Mesendoderm (in vitro differentiated cells): ENCODE results near the gene GNLY.

Experiments
- DNase-seq: peaks from one replicate; pipeline ENCODE4 v3.0.0; 2013
- H2AK5ac ChIP-seq: 2 replicates; pipeline ENCODE4 v1.6.1; 2013; ENCODE audit warnings: low read length, inconsistent platforms
- H2BK120ac ChIP-seq: 2 replicates; pipeline ENCODE4 v1.6.1; 2013; ENCODE audit warnings: low read depth, mild to moderate bottlenecking, low read length, moderate library complexity, mixed read lengths
- H2BK15ac ChIP-seq: replicated peaks from 2 replicates; pipeline ENCODE4 v1.6.1; 2013; ENCODE audit warnings: low read depth, mild to moderate bottlenecking, moderate library complexity
- H2BK5ac ChIP-seq: 2 replicates; pipeline ENCODE4 v1.6.1; 2013; ENCODE audit warnings: low read length, inconsistent platforms
- H3K18ac ChIP-seq: 2 replicates; pipeline ENCODE4 v1.6.1; 2013; ENCODE audit warnings: mild to moderate bottlenecking, low read length, mixed read lengths
- H3K23ac ChIP-seq: one replicate; pipeline ENCODE4 v1.6.1; 2013; ENCODE audit warnings: low read length
- H3K27ac ChIP-seq: 2 replicates; pipeline ENCODE4 v1.5.1; 2013; ENCODE audit warnings: low read depth, mild to moderate bottlenecking, inconsistent platforms, low read length, moderate library complexity
- H3K27me3 ChIP-seq: 2 replicates; pipeline ENCODE4 v1.6.1; 2013; ENCODE audit warnings: low read length, control low read depth, mild to moderate bottlenecking, inconsistent platforms; ENCODE audit not compliant: insufficient read depth, poor library complexity
- H3K36me3 ChIP-seq: 2 replicates; pipeline ENCODE4 v1.6.1; 2013; ENCODE audit warnings: low read length, inconsistent platforms; ENCODE audit not compliant: control insufficient read depth, insufficient read depth
- H3K4ac ChIP-seq: one replicate; pipeline ENCODE4 v1.6.1; 2013; ENCODE audit warnings: low read depth, mild to moderate bottlenecking, low read length, moderate library complexity
- H3K4me1 ChIP-seq: 2 replicates; pipeline ENCODE4 v1.6.1; 2013; ENCODE audit warnings: low read depth, low read length, inconsistent platforms; ENCODE audit not compliant: control insufficient read depth
- H3K4me2 ChIP-seq: 2 replicates; pipeline ENCODE4 v1.6.1; 2013; ENCODE audit warnings: low read length
- H3K4me3 ChIP-seq: 2 replicates; pipeline ENCODE4 v1.5.1; 2013; ENCODE audit warnings: mild to moderate bottlenecking, low read length
- H3K56ac ChIP-seq: one replicate; pipeline ENCODE4 v1.6.1; 2013; ENCODE audit warnings: low read length
- H3K79me1 ChIP-seq: 2 replicates; pipeline ENCODE4 v1.6.1; 2013; ENCODE audit warnings: low read length, inconsistent platforms
- H3K79me2 ChIP-seq: 2 replicates; pipeline ENCODE4 v1.6.1; 2013; ENCODE audit warnings: mild to moderate bottlenecking, low read length; ENCODE audit not compliant: control insufficient read depth, insufficient read depth
- H3K9ac ChIP-seq: 2 replicates; pipeline ENCODE4 v1.6.1; 2013; ENCODE audit warnings: low read length, inconsistent platforms
- H4K5ac ChIP-seq: one replicate; pipeline ENCODE4 v1.6.1; 2013; ENCODE audit warnings: low read length
- H4K8ac ChIP-seq: one replicate; pipeline ENCODE4 v1.6.1; 2013; ENCODE audit warnings: low read depth, mild to moderate bottlenecking, control low read depth, low read length, moderate library complexity
- WGBS: extraction: QIAGEN DNeasy Blood & Tissue Kit; methylation state at CpG from one replicate; pipeline ENCODE4 v1.1.7; 2013; ENCODE audit warnings: low lambda C conversion rate, missing lambda C conversion rate; ENCODE audit not compliant: insufficient coverage; ENCODE audit errors: extremely low coverage; 5-methylcytosine and 5-hydroxymethylcytosine counted together

GNLY gene

GRCh38 chr2:85682378-85682777 is 11.8 kb upstream of the GNLY start:
- no peak overlapping the region for H3K23ac ChIP-seq
- H3K4ac ChIP-seq: no peak overlapping the region
- no peaks in the 10 kb centered on the region for H3K36me3 ChIP-seq
- H4K5ac ChIP-seq: no peak overlapping the region
- no peaks in the 10 kb centered on the region for H3K27me3 ChIP-seq
- no peak overlapping the region for H3K4me3 ChIP-seq
- H4K8ac ChIP-seq: no peak overlapping the region
- H2AK5ac ChIP-seq: no peak overlapping the region
- DNase-seq: no peak
- no peak overlapping the region for H2BK5ac ChIP-seq
- no peak overlapping the region for H3K4me2 ChIP-seq
- no peak overlapping the region for H2BK15ac ChIP-seq
- no peak overlapping the region for H3K9ac ChIP-seq
- H3K56ac ChIP-seq: no peak overlapping the region
- H3K4me1 ChIP-seq: no peaks in the 10 kb centered on the region
- H2BK120ac ChIP-seq: no peak overlapping the region
- no peak overlapping the region for H3K27ac ChIP-seq
- H3K18ac ChIP-seq: no peak overlapping the region
- no peaks in the 10 kb centered on the region for H3K79me2 ChIP-seq
- WGBS: no CpG with 5 or more reads among the region's 5 CpGs
- no peaks in the 10 kb centered on the region for H3K79me1 ChIP-seq

- Histone ChIP-seq H2BK15ac (no peak overlapping the region), H3K27ac (no peak overlapping the region), H3K56ac (no peak overlapping the region), H3K4ac (no peak overlapping the region), H2BK120ac (no peak overlapping the region), H3K27me3 (no peaks in the 10 kb centered on the region), H3K79me1 (no peaks in the 10 kb centered on the region), H3K4me1 (no peaks in the 10 kb centered on the region), H3K9ac (no peak overlapping the region), H3K4me2 (no peak overlapping the region), H3K4me3 (no peak overlapping the region), H3K36me3 (no peaks in the 10 kb centered on the region), H3K79me2 (no peaks in the 10 kb centered on the region), H2AK5ac (no peak overlapping the region), H4K8ac (no peak overlapping the region), H3K23ac (no peak overlapping the region), H2BK5ac (no peak overlapping the region), H4K5ac (no peak overlapping the region), H3K18ac (no peak overlapping the region)
- no CpG with 5 or more reads among the region's 4 CpGs for WGBS
- DNase-seq: no peak
Observed at GRCh38 chr2:85684380-85684779, 9.8 kb upstream of the GNLY start.

GRCh38 chr2:85684806-85685205 is 9.4 kb upstream of the GNLY start:
- Histone ChIP-seq H4K8ac (no peak overlapping the region), H3K4ac (no peak overlapping the region), H3K4me2 (no peak overlapping the region), H4K5ac (no peak overlapping the region), H3K27ac (no peak overlapping the region), H2AK5ac (no peak overlapping the region), H3K4me1 (no peaks in the 10 kb centered on the region), H2BK15ac (no peak overlapping the region), H2BK5ac (no peak overlapping the region), H3K56ac (no peak overlapping the region), H3K79me2 (no peaks in the 10 kb centered on the region), H3K79me1 (no peaks in the 10 kb centered on the region), H3K4me3 (no peak overlapping the region), H3K9ac (no peak overlapping the region), H3K23ac (no peak overlapping the region), H3K27me3 (no peaks in the 10 kb centered on the region), H3K36me3 (no peaks in the 10 kb centered on the region), H2BK120ac (no peak overlapping the region), H3K18ac (no peak overlapping the region)
- DNase-seq: no peak
- WGBS: no CpG with 5 or more reads among the region's 4 CpGs

- Histone ChIP-seq H3K27me3 (no peaks in the 10 kb centered on the region), H3K4me3 (no peak overlapping the region), H3K27ac (no peak overlapping the region), H3K79me1 (no peaks in the 10 kb centered on the region), H3K36me3 (no peaks in the 10 kb centered on the region), H3K23ac (no peak overlapping the region), H4K5ac (no peak overlapping the region), H3K4me1 (no peaks in the 10 kb centered on the region), H2BK120ac (no peak overlapping the region), H2BK15ac (no peak overlapping the region), H2AK5ac (no peak overlapping the region), H3K4me2 (no peak overlapping the region), H2BK5ac (no peak overlapping the region), H4K8ac (no peak overlapping the region), H3K9ac (no peak overlapping the region), H3K18ac (no peak overlapping the region), H3K4ac (no peak overlapping the region), H3K56ac (no peak overlapping the region), H3K79me2 (no peaks in the 10 kb centered on the region)
- no peak for DNase-seq
- no CpG with 5 or more reads among the region's 4 CpGs for WGBS
Observed at GRCh38 chr2:85690932-85691331, 3.2 kb upstream of the GNLY start.

GRCh38 chr2:85692039-85692645 is 2.0 kb upstream of the GNLY start:
- H3K4ac ChIP-seq: no peak overlapping the region
- WGBS: no CpG with 5 or more reads among the region's 5 CpGs
- H3K79me1 ChIP-seq: no peaks in the 10 kb centered on the region
- no peak overlapping the region for H4K8ac ChIP-seq
- no peak for DNase-seq
- no peaks in the 10 kb centered on the region for H3K4me1 ChIP-seq
- no peaks in the 10 kb centered on the region for H3K79me2 ChIP-seq
- H3K23ac ChIP-seq: no peak overlapping the region
- no peak overlapping the region for H3K27ac ChIP-seq
- H3K18ac ChIP-seq: no peak overlapping the region
- H3K56ac ChIP-seq: no peak overlapping the region
- H3K9ac ChIP-seq: no peak overlapping the region
- H3K36me3 ChIP-seq: no peaks in the 10 kb centered on the region
- H2BK15ac ChIP-seq: no peak overlapping the region
- H3K27me3 ChIP-seq: no peaks in the 10 kb centered on the region
- no peak overlapping the region for H3K4me3 ChIP-seq
- H2AK5ac ChIP-seq: no peak overlapping the region
- H2BK120ac ChIP-seq: no peak overlapping the region
- H4K5ac ChIP-seq: no peak overlapping the region
- H2BK5ac ChIP-seq: no peak overlapping the region
- H3K4me2 ChIP-seq: no peak overlapping the region

- Histone ChIP-seq H3K4me1 (no peaks in the 10 kb centered on the region), H3K27me3 (no peaks in the 10 kb centered on the region), H3K23ac (no peak overlapping the region), H2AK5ac (no peak overlapping the region), H3K4ac (no peak overlapping the region), H4K8ac (no peak overlapping the region), H2BK15ac (no peak overlapping the region), H3K79me2 (no peaks in the 10 kb centered on the region), H3K4me3 (no peak overlapping the region), H3K18ac (no peak overlapping the region), H3K27ac (no peak overlapping the region), H3K36me3 (no peaks in the 10 kb centered on the region), H4K5ac (no peak overlapping the region), H3K4me2 (no peak overlapping the region), H2BK120ac (no peak overlapping the region), H2BK5ac (no peak overlapping the region), H3K9ac (no peak overlapping the region), H3K79me1 (no peaks in the 10 kb centered on the region), H3K56ac (no peak overlapping the region)
- no peak for DNase-seq
- no CpG with 5 or more reads among the region's 11 CpGs for WGBS
Observed at GRCh38 chr2:85695121-85695520, 963 bp downstream of the GNLY start.
